ENCODE results near the gene CNGA3.
"Not testable (repeated sequence)": the region's sequence is repeated elsewhere in the genome, so short reads cannot be mapped to it uniquely, and the experiment has no call there.

The CNGA3 gene

DNA sequence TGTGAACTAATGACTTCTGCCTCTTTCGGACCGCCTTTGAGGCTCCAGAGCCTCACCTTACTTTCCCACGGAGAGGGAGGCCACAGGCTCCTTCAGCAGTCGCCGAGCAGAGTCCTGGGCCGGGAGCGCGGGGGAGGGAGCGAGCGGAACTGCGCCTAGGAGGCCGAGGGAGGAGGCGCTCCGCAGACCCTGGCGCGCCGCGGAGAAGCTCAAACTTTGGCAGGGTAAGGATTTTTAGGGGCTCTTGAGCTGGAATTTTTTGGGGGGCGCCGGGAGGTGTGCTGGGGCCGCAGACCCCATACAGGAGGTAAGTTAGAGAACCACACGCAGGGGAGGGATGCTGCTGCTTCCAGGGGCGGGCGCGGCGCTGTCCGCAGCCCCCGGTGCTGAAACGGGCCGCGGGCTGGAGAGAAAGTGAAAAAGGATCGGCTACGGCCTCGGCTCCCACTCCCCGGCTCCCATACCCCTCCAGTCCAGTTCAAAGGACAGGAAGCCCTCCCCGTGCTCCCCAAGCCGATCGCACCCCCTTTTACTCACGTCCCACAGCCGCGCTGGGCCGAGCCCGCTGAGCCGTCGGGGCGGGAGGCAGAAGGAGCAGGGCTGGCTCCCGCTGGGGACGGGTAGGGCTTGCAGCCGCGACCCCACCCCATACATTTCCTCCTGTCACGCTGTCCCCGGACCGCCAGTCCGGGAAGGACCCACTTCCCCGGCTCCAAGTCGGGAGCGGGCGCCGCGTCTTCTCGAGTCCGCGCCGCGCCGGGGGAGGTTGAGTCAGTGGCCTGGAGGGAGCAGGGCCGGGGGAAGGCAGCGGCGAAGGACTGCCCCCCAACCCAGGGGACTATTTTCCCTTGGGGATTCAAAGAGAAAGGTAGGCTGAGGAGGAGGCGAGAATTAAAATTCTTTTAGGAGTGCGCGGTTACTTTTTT, at the start of gene CNGA3:
Gene CNGA3, plus strand, starts transcription at position 146 of the 926 bp plus-strand sequence. CDS start 23,520 bp downstream, outside the sequence.
- DNase-seq = peak; percentile 11

DNA sequence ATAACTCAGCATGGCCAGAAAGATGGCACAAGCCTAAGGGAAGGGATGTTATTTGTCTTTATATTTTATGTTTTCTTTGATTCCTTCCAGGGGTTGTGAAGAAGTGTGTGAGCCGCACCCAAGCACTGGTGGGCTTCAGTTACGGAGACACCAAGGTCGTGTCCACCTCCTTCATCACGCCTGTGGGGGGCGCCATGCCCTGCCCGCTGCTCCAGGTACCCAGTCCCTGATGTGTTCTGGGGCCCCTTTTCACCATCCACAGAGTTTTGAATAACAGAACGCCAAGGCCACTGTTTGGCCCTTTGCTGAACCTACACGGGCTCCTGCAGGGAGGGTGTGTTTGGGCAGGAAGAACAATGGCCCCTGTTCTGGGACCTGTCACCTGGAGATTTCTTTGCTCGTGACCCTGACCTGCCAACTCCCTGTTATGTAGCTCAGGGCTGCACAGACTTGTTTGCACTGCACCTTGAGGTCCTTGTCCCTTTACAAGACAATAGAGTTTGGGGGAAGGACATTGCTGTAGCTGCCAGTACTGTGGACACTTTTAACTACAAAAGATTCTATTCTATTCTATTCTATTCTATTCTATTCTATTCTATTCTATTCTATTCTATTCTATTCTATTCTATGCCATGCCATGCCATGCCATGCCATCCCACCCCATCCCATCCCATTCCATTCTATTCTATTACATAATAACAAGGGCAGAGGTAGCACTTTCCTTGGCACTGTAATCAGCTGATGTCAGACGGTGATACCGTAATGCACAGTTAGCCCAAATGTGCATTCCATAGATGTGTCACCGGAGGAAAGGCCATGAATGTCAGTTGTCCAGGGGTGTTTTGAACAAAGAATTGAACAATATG, 48.2 kb upstream of the CNGA3 start:
- no peak for DNase-seq

GRCh38 chr2:98298683-98299164, 47.5 kb upstream of the CNGA3 start:
- DNase-seq = no peak

GRCh38 chr2:98299211-98299905, 46.9 kb upstream of the CNGA3 start:
- no peak for DNase-seq

DNA sequence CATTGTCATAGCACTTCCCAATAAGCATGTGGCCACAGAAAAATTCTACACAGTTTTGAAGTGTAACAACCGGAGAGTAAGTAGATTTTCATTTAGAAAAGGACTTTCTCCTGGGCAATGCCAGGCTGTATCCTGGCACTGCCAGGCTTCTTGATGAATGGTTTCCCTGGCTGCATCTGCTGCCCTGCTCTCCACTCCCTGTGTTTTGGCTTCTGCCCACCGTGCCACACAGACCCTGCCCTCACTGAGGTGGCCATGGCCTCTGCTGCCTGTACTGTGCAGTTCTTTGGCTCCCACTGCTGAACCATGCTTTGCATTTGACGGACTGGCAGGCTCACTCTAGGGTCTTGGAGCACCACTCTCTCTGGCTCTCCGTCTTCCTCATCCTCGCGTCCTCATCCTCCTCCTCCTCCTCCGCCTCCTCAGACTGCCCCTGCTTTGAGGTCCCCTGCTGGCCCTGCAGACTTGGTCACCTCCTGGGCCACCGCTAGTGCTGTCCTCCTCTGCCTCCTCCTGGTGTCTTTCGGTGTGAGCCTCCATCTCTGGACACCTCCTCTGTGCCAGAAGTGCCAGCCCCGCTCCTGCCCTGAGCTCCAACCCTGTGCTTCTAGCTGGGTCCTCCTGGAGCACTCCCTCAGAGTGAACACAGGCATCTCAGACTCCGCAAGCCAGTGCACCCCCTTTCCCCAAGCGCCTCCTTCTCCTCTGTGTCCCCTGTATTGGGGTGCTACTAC, 45.9 kb upstream of the CNGA3 start:
- DNase-seq = no peak

- DNase-seq = no peak
Measured at GRCh38 chr2:98301469-98301868, 44.8 kb upstream of the CNGA3 start.

- not testable (repeated sequence) for DNase-seq
Measured at GRCh38 chr2:98307131-98307696, 39.0 kb upstream of the CNGA3 start.

- peak; percentile 28 for DNase-seq
Measured at GRCh38 chr2:98308068-98308467, 38.2 kb upstream of the CNGA3 start.

DNA sequence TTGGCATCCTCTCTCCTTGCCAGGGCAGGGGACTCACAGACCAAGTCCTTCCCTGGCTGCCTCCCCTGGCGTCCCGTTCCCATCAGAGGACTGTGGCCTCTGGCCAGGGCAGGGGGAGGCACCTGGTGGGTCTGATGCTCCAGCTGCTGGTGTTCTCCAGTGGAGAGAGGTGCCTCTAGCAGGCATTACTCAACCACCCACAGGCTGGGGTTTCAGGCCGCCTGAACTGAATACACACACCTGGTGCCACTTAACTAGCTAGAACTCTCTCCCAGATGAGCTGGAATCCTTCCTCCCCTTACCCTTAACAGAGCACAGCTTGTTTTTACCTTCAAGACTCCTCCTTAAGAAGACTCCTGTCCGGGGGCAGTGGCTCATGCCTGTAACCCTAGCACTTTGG, 37.7 kb upstream of the CNGA3 start:
- no peak for DNase-seq

- DNase-seq = no peak
Measured at GRCh38 chr2:98309580-98309979, 36.7 kb upstream of the CNGA3 start.

- DNase-seq = no peak
Measured at GRCh38 chr2:98310010-98310409, 36.2 kb upstream of the CNGA3 start.

DNA sequence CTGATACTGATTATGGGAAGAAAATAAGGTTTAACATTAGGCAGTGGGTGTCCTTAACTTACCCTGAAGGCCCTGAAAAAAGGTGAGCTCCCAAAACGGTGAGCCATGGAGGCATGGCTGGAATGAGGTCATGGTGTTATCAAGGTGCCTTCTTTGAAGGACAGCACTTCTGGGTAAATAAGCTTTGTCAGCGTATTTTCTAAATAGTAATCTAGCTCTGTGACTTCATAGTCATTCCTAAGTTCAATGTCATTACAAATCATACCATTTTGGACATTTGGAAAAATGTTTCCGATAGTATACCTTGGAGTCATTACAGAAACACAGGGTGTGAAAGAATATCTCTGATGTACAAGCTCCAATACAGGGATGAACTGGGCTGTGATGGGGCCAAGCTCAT, 35.2 kb upstream of the CNGA3 start:
- no peak for DNase-seq

DNA sequence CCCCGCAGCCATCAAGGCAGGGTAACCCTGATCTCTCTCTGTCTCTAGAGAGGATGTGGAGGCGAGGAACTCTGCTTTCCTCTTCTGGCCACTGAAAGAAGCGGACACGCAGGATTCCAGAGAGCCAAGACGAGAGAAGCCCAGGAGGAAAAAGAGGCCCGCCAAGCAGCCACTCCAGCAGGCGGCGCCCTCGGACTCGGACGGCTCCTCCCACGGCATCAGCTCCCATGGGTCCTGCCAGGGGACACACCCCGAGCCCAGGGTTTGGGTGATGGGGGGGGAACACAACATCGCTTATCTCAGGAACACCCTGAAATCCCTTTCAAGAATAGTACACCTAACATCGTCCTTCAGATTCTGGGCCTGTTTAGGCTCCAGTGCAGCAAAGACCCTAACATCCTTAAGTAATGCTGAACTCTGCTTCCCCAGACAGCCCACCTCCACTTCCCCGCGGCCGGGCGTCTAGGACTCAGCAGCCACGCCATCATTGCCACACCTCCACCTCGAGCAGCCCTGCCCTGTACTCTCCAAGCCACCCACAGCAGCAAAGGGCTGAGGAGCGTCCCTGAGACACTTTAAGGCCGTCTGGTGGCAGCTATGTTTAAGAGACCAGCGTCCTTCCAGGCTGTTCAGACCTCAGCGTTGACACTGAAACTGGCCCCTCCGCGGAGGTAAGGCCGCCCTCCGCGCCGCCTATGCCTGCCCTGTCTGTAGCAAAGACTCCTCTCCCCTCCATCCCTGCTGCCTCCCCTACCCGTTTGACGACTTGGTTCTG, 34.3 kb upstream of the CNGA3 start:
- DNase-seq = no peak

DNA sequence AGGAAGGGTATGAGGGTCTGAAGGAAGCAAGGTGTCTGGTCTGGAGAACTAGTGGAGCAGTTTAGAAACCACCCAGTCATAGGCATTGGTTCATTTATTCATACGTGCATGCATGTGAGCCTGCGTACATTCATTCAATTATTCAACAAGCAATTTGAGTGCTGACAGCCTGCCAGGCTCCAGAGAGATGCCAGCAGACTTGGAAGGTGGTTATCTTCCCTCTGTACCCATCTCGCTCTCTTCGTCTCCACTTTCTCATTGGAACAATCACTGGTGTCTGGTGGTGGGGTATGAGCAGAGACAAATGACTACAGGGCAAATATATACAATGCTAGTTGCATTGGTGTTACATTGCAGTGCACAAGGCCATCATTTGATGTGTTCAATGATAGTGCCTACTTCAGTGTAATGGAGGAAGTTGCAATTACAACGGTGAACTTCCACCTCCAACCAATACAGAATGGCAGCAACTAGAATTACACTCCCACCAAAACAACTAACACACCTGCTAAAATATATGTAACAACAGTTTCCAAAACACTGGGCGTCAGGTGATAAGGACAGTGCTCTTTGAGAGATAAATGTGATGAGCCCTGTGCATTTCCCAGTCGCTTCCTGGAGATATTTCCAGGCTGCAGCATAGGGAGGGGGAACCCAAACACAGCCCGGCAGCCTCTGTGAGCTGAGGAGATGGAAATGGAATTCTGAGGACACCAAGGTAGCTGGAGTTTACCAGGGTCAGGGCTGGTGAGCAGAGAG, 32.6 kb upstream of the CNGA3 start:
- no peak for DNase-seq

- DNase-seq = no peak
Measured at GRCh38 chr2:98314251-98314650, 32.0 kb upstream of the CNGA3 start.

GRCh38 chr2:98315957-98316356, 30.3 kb upstream of the CNGA3 start:
- DNase-seq = no peak

DNA sequence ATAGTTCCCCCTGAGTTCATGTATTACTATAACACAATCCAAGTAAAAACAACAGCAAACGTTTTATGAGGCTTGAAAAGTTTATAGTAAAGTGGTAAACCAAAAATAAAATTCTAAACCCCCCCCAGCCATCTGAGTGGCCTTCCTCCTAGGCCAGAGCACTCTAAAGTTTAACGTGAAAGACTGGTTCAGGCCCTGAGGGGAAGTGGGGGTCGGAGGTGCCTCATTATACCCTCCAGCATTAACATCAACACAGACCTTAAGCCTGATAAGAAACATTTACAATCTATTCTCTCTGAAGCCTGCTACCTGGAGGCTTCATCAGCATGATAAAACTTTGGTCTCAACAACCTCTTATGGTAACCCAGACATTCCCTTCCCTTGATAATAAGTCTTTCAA, 29.0 kb upstream of the CNGA3 start:
- DNase-seq = no peak

GRCh38 chr2:98320171-98320570, 26.1 kb upstream of the CNGA3 start:
- not testable (repeated sequence) for DNase-seq

GRCh38 chr2:98324181-98324580, 22.1 kb upstream of the CNGA3 start:
- DNase-seq = peak; percentile 26

GRCh38 chr2:98327776-98328175, 18.5 kb upstream of the CNGA3 start:
- no peak for DNase-seq

All from fibroblast of upper back skin (primary cell).